ENCODE measurements around the gene KCNK3.

DNA sequence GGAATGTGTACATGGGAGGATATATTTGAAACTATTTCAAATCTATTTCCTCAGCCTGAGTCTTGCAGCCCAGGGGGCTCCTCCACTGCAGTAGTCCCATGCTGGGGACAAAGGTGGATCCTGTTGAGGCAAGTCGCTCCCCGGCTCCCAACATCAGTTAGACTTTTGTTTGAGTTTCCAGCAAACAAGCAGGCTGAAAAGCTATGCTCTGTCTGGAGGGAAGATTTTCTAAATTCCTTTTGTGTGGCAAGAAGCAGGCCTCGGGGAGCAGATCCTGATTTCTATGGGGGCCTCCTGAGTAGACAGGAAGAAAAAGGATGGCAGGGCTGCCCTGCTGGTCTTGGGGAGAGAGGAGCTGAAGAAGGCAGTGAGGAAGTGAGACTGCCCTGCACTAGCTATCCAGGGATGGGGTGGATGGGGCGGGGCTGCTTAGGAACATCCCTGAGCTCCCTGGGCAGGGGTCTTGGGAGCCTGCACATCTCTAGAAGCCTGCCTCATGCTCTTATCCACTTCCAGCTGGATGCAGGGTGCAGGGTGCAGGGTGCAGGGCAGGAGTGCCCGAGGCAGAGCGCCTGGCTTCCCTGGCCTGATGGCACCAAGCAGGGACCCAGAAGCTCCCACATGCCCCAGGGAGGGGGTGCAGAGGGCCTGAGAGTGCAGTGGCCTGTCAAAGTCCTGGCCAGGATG is 45.4 kb upstream of the KCNK3 start:
- TF ChIP-seq, protein P1, sequence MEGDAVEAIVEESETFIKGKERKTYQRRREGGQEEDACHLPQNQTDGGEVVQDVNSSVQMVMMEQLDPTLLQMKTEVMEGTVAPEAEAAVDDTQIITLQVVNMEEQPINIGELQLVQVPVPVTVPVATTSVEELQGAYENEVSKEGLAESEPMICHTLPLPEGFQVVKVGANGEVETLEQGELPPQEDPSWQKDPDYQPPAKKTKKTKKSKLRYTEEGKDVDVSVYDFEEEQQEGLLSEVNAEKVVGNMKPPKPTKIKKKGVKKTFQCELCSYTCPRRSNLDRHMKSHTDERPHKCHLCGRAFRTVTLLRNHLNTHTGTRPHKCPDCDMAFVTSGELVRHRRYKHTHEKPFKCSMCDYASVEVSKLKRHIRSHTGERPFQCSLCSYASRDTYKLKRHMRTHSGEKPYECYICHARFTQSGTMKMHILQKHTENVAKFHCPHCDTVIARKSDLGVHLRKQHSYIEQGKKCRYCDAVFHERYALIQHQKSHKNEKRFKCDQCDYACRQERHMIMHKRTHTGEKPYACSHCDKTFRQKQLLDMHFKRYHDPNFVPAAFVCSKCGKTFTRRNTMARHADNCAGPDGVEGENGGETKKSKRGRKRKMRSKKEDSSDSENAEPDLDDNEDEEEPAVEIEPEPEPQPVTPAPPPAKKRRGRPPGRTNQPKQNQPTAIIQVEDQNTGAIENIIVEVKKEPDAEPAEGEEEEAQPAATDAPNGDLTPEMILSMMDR (IDR thresholded peaks at IDR 0.05; ENCODE audit: insufficient read depth, low read depth, low read length): no peak
- no peak for TF ChIP-seq EZH2 (IDR thresholded peaks at IDR 0.05; ENCODE audit: insufficient read depth, low read length)

Measured in astrocyte (in vitro differentiated cells and primary cell).